Astrocyte (in vitro differentiated cells and primary cell): ENCODE measurements around the gene OVCH2.

ENCODE experiments used
- CTCF ChIP-seq: IDR thresholded peaks from 2 replicates; pipeline ENCODE4 v1.5.1; 2011; ENCODE audit warnings: low read depth, mild to moderate bottlenecking, inconsistent platforms, low read length, moderate library complexity; ENCODE audit not compliant: insufficient read depth
- EZH2 ChIP-seq: IDR thresholded peaks from 2 replicates; pipeline ENCODE4 v1.6.1; 2012; ENCODE audit warnings: mild to moderate bottlenecking, low read length, inconsistent platforms; ENCODE audit not compliant: insufficient read depth

- TF ChIP-seq CTCF: no peak
- TF ChIP-seq EZH2: no peak
Observed at GRCh38 chr11:7664867-7665266, 41.4 kb downstream of the OVCH2 start.
